Measurements from ENCODE around the gene TMEM190. TPM values are rescaled to one million over a fixed set of nuclear protein-coding genes. Genes with fewer than 3 reads are reported as not detected.
A peak's percentile ranks its signal among the peaks of the same experiment; 100 is the strongest.

TMEM190 gene
- total and polyA plus RNA-seq, 9 of the 15 experiments (the other 6 are each of a cell fraction or from before 2014, with no cell fraction given) = not detected

DNA sequence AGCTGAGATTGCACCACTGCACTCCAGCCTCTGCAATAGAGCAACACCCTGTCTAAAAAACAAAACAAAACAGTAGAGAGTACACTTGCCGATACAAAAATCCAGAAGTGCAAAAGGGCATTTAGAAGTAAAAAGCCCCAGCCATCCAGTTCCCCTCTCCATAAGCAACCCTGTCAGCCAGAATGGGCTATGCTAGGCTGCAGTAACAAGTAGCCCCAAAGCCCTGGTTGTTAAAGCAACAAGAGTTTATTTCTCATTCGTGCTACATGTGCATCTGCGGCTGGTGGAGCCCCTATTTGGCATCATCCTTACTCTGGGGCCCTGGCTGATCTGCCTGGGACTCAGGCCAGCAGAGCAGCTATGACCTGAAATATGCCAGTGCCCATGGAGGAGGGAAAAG, 47.9 kb downstream of the TMEM190 start:
- peaks cover 11% of the 10 kb centered on the region in 2 experiments for H3K27me3 ChIP-seq (ENCODE audit: control insufficient read depth in 2 of 2, insufficient read depth in 2 of 2, low read length in 2 of 2)
- DNase-seq (ENCODE audit: extremely low read depth in 1 of 4, low spot score in 3 of 4) (no peak), ATAC-seq (no peak), FAIRE-seq (no peak)
- no TSS peak for BruUV-seq (replicated peaks)
- WGBS (ENCODE audit: insufficient coverage, low coverage, missing lambda C conversion rate) = 10% methylated on average over 2 of the region's 3 CpGs
- H2AFZ ChIP-seq (ENCODE audit: low read depth, low read length) = no peak overlapping the region
- no peaks in the 10 kb centered on the region for H3K79me2 ChIP-seq (ENCODE audit: control insufficient read depth, insufficient read depth, low read length)
- no peaks in the 10 kb centered on the region for H3K36me3 ChIP-seq (ENCODE audit: control insufficient read depth, insufficient read depth, low read length)
- H3K9ac ChIP-seq (ENCODE audit: insufficient read depth in 1 of 2, low read depth in 2 of 2, low read length in 2 of 2) = no peak overlapping the region
- H4K20me1 ChIP-seq (replicated peaks; ENCODE audit: control insufficient read depth, insufficient read depth, low read length) = no peaks in the 10 kb centered on the region
- in situ Hi-C loops (cut with MboI) = no loop called here
- H3K9me1 ChIP-seq (ENCODE audit: control insufficient read depth, insufficient read depth, low read length) = no peaks in the 10 kb centered on the region
- H3K4me1 ChIP-seq (replicated peaks in 1 of 2; ENCODE audit: control insufficient read depth in 2 of 2, insufficient read depth in 2 of 2, low read length in 2 of 2) = peaks cover 0 to 2% of the 10 kb centered on the region in 2 experiments; a peak in 2 of 5 replicates
- no peak overlapping the region for H3K4me2 ChIP-seq (ENCODE audit: insufficient read depth, low read length)
- intact Hi-C loops (cut with micrococcal nuclease) = no loop called here
- H3K4me3 ChIP-seq = no peak overlapping the region
- H3K9me3 ChIP-seq (replicated peaks; ENCODE audit: control insufficient read depth, insufficient read depth, low read depth, low read length) = peaks cover 7% of the 10 kb centered on the region; the same call in 1 of the 2 replicates
- no peak for TF ChIP-seq ZNF57 (CRISPR knock-in tag; IDR thresholded peaks at IDR 0.05)
- TF ChIP-seq NFE2 (IDR thresholded peaks at IDR 0.05; ENCODE audit: low read depth) = no peak
- peak; percentile 97 for TF ChIP-seq ZNF12 (CRISPR knock-in tag; IDR thresholded peaks at IDR 0.05)
- TF ChIP-seq, protein P1, sequence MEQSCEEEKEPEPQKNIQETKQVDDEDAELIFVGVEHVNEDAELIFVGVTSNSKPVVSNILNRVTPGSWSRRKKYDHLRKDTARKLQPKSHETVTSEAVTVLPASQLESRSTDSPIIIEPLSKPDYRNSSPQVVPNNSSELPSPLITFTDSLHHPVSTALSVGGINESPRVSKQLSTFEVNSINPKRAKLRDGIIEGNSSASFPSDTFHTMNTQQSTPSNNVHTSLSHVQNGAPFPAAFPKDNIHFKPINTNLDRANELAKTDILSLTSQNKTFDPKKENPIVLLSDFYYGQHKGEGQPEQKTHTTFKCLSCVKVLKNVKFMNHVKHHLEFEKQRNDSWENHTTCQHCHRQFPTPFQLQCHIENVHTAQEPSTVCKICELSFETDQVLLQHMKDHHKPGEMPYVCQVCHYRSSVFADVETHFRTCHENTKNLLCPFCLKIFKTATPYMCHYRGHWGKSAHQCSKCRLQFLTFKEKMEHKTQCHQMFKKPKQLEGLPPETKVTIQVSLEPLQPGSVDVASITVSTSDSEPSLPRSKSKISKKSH (CRISPR knock-in tag; IDR thresholded peaks at IDR 0.05) = no peak
- POLR2A ChIA-PET = interaction anchor here (0.8 to 1.4 kb wide), 2 partner anchors 15 to 17 kb away, joined by 3 to 4 read pairs; partner anchors contain the start of gene UBE2S
- no peak overlapping the region for H3K27ac ChIP-seq (ENCODE audit: extremely low read depth, low read depth, low read length)
- CTCF ChIA-PET (ENCODE audit: low intra/inter-chr PET ratio) = no interaction called here

DNA sequence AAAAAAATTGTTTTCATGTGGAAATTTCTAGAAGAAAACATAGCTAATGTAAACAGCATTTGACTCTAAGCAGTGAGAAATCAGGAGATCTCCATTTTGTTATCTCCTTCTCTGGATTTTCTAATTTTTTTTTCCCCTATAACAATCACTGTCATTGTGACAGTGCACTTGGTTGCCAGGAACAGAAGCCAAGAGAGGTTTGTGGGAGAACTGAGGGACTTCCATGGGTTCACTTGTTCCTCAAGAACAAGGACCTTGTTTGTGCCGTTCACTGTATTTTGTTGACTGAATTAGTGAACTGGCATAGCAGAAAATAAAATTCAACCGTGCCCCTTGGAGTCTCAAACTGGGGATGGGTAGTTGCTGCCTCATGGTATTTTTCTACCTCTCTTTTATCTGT, 49.4 kb downstream of the TMEM190 start:
- no peak for DNase-seq (ENCODE audit: extremely low read depth in 1 of 4, low spot score in 3 of 4)
- no peak overlapping the region for H3K4me2 ChIP-seq (ENCODE audit: insufficient read depth, low read length)
- H3K4me1 ChIP-seq (replicated peaks in 1 of 2; ENCODE audit: control insufficient read depth in 2 of 2, insufficient read depth in 2 of 2, low read length in 2 of 2) = no peaks in the 10 kb centered on the region; a peak in 1 of 5 replicates
- no peak for FAIRE-seq
- 5% methylated on average over 2 of the region's 2 CpGs for WGBS (ENCODE audit: insufficient coverage, low coverage, missing lambda C conversion rate)
- H3K79me2 ChIP-seq (ENCODE audit: control insufficient read depth, insufficient read depth, low read length) = no peaks in the 10 kb centered on the region
- H3K9me3 ChIP-seq (replicated peaks; ENCODE audit: control insufficient read depth, insufficient read depth, low read depth, low read length) = peaks cover 4% of the 10 kb centered on the region; the same call in 1 of the 2 replicates
- ATAC-seq = no peak
- ChIA-PET POLR2A (no interaction called here), CTCF (ENCODE audit: low intra/inter-chr PET ratio) (no interaction called here)
- in situ Hi-C loops (cut with MboI) (loop anchor here (25.0 kb wide), 1 partner anchor 764 kb away; the partner anchor contains the start of gene LILRB4), intact Hi-C loops (cut with micrococcal nuclease) (no loop called here)
- H3K27me3 ChIP-seq (ENCODE audit: control insufficient read depth in 2 of 2, insufficient read depth in 2 of 2, low read length in 2 of 2) = peaks cover 11 to 15% of the 10 kb centered on the region in 2 experiments
- no peak overlapping the region for H3K9ac ChIP-seq (ENCODE audit: insufficient read depth in 1 of 2, low read depth in 2 of 2, low read length in 2 of 2)
- no peaks in the 10 kb centered on the region for H4K20me1 ChIP-seq (replicated peaks; ENCODE audit: control insufficient read depth, insufficient read depth, low read length)
- no peak overlapping the region for H2AFZ ChIP-seq (ENCODE audit: low read depth, low read length)
- no peaks in the 10 kb centered on the region for H3K9me1 ChIP-seq (ENCODE audit: control insufficient read depth, insufficient read depth, low read length)
- H3K4me3 ChIP-seq = no peak overlapping the region
- no peak overlapping the region for H3K27ac ChIP-seq (ENCODE audit: extremely low read depth, low read depth, low read length)
- no TSS peak for BruUV-seq (replicated peaks)
- H3K36me3 ChIP-seq (ENCODE audit: control insufficient read depth, insufficient read depth, low read length) = no peaks in the 10 kb centered on the region
- TF ChIP-seq, protein P2, sequence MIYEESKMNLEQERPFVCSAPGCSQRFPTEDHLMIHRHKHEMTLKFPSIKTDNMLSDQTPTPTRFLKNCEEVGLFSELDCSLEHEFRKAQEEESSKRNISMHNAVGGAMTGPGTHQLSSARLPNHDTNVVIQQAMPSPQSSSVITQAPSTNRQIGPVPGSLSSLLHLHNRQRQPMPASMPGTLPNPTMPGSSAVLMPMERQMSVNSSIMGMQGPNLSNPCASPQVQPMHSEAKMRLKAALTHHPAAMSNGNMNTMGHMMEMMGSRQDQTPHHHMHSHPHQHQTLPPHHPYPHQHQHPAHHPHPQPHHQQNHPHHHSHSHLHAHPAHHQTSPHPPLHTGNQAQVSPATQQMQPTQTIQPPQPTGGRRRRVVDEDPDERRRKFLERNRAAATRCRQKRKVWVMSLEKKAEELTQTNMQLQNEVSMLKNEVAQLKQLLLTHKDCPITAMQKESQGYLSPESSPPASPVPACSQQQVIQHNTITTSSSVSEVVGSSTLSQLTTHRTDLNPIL (CRISPR knock-in tag; IDR thresholded peaks at IDR 0.05) = no peak
- TF ChIP-seq ZNF76 (CRISPR knock-in tag; IDR thresholded peaks at IDR 0.05; ENCODE audit: borderline replicate concordance) = no peak
- TF ChIP-seq NFIC (IDR thresholded peaks at IDR 0.05) = no peak
- TF ChIP-seq PHB (CRISPR knock-in tag; IDR thresholded peaks at IDR 0.05) = no peak
- no peak for TF ChIP-seq MTF1 (CRISPR knock-in tag; IDR thresholded peaks at IDR 0.05; ENCODE audit: borderline replicate concordance)
- TF ChIP-seq TEAD2 (tag; IDR thresholded peaks at IDR 0.05) = no peak
- TF ChIP-seq, protein P3, sequence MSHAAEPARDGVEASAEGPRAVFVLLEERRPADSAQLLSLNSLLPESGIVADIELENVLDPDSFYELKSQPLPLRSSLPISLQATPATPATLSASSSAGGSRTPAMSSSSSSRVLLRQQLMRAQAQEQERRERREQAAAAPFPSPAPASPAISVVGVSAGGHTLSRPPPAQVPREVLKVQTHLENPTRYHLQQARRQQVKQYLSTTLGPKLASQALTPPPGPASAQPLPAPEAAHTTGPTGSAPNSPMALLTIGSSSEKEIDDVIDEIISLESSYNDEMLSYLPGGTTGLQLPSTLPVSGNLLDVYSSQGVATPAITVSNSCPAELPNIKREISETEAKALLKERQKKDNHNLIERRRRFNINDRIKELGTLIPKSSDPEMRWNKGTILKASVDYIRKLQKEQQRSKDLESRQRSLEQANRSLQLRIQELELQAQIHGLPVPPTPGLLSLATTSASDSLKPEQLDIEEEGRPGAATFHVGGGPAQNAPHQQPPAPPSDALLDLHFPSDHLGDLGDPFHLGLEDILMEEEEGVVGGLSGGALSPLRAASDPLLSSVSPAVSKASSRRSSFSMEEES (CRISPR knock-in tag; IDR thresholded peaks at IDR 0.05) = no peak
- no peak for TF ChIP-seq LEF1 (IDR thresholded peaks at IDR 0.05)
- TF ChIP-seq ZNF146 (CRISPR knock-in tag; IDR thresholded peaks at IDR 0.05; ENCODE audit: unreplicated experiment) = no peak

Measured in K562 (cell line).